CD14-positive monocyte (primary cell): ENCODE data around the gene ASCC3. TPM values are rescaled to one million over a fixed set of nuclear protein-coding genes. Genes with fewer than 3 reads are reported as not detected.

ENCODE experiments used
- DNase-seq, 3 donors: peaks; one replicate each; pipeline ENCODE4 v3.0.0-alpha.2; 2011 to 2022
- H2AFZ ChIP-seq: 2 replicates; pipeline ENCODE4 v1.6.0; 2012; ENCODE audit warnings: mild to moderate bottlenecking, low read depth, low read length, inconsistent platforms; ENCODE audit not compliant: insufficient read depth, poor library complexity, severe bottlenecking
- H3K27ac ChIP-seq, 2 donors: 1 replicate in 1 of 2; 2 replicates in 1 of 2; pipeline ENCODE4 v1.5.1; 2012 to 2013; ENCODE audit warnings: low read length in 2 of 2, control low read depth in 1 of 2, inconsistent platforms in 1 of 2, low read depth in 1 of 2, mild to moderate bottlenecking in 1 of 2
- H3K27me3 ChIP-seq, 2 donors: one replicate each; pipeline versions ENCODE4 v1.6.0 to v1.6.1; 2011 to 2013; ENCODE audit warnings: low read length in 2 of 2; ENCODE audit not compliant: control insufficient read depth in 2 of 2, insufficient read depth in 2 of 2
- H3K36me3 ChIP-seq, 2 donors: replicated peaks in 1 of 2; 1 replicate in 1 of 2; 2 replicates in 1 of 2; pipeline versions ENCODE4 v1.5.1 to v1.6.1; 2012 to 2013; ENCODE audit warnings: low read length in 2 of 2, control low read depth in 1 of 2, inconsistent platforms in 1 of 2, mild to moderate bottlenecking in 1 of 2; ENCODE audit not compliant: insufficient read depth in 2 of 2, control insufficient read depth in 1 of 2
- H3K4me1 ChIP-seq, 2 donors: 1 replicate in 1 of 2; 2 replicates in 1 of 2; pipeline versions ENCODE4 v1.5.1 to v1.6.1; 2012 to 2013; ENCODE audit warnings: low read length in 2 of 2, control low read depth in 1 of 2, inconsistent platforms in 1 of 2, mild to moderate bottlenecking in 1 of 2, moderate library complexity in 1 of 2; ENCODE audit not compliant: insufficient read depth in 2 of 2, control insufficient read depth in 1 of 2
- H3K4me2 ChIP-seq: replicated peaks from 2 replicates; pipeline ENCODE3; 2012; ENCODE audit warnings: low read length, moderate library complexity, mild to moderate bottlenecking; ENCODE audit not compliant: poor library complexity, severe bottlenecking; ENCODE audit errors: extremely low read depth
- H3K4me3 ChIP-seq, 3 experiments: fragments of 200-600 bp in 1 of 3; sonication (generic) in 1 of 3; replicated peaks in 1 of 3; 1 replicate in 2 of 3; 2 replicates in 1 of 3; pipeline ENCODE4 v1.5.1; 2011 to 2013; ENCODE audit warnings: low read length in 3 of 3, mild to moderate bottlenecking in 3 of 3, control low read depth in 2 of 3, low read depth in 2 of 3, inconsistent platforms in 1 of 3, moderate library complexity in 1 of 3
- H3K79me2 ChIP-seq: 2 replicates; pipeline ENCODE4 v1.6.0; 2012; ENCODE audit warnings: mild to moderate bottlenecking, control low read depth, inconsistent platforms, low read length, moderate library complexity; ENCODE audit not compliant: insufficient read depth
- H3K9ac ChIP-seq: 2 replicates; pipeline ENCODE4 v1.6.0; 2017; ENCODE audit warnings: low read length, mild to moderate bottlenecking; ENCODE audit not compliant: insufficient read depth, poor library complexity, severe bottlenecking
- H3K9me3 ChIP-seq, 2 donors: replicated peaks in 1 of 2; 1 replicate in 1 of 2; 2 replicates in 1 of 2; pipeline versions ENCODE4 v1.5.1 to v1.6.1; 2012 to 2013; ENCODE audit warnings: low read length in 2 of 2, control low read depth in 1 of 2; ENCODE audit not compliant: control insufficient read depth in 1 of 2, insufficient read depth in 1 of 2
- H4K20me1 ChIP-seq: 2 replicates; pipeline ENCODE4 v1.6.0; 2012; ENCODE audit warnings: mild to moderate bottlenecking, low read length, control low read depth, moderate library complexity; ENCODE audit not compliant: insufficient read depth
- H3K27ac Mint-ChIP-seq, 7 donors: one replicate each; pipeline ENCODE4 v1.8.0; 2020; ENCODE audit warnings: mild to moderate bottlenecking in 7 of 7, mixed read lengths in 7 of 7, moderate library complexity in 6 of 7, inconsistent platforms in 2 of 7
- H3K27me3 Mint-ChIP-seq, 3 donors: one replicate each; pipeline ENCODE4 v1.8.0; 2021 to 2022; ENCODE audit warnings: low read depth in 3 of 3, mild to moderate bottlenecking in 3 of 3, mixed read lengths in 3 of 3, moderate library complexity in 3 of 3, inconsistent platforms in 1 of 3
- H3K36me3 Mint-ChIP-seq, 2 donors: one replicate each; pipeline ENCODE4 v1.8.0; 2020; ENCODE audit warnings: mixed read lengths in 2 of 2, inconsistent platforms in 1 of 2, mild to moderate bottlenecking in 1 of 2
- H3K4me1 Mint-ChIP-seq: one replicate; pipeline ENCODE4 v1.8.0; 2020; ENCODE audit warnings: mild to moderate bottlenecking, mixed read lengths
- H3K4me3 Mint-ChIP-seq, 2 donors: one replicate each; pipeline ENCODE4 v1.8.0; 2020; ENCODE audit warnings: mild to moderate bottlenecking in 2 of 2, mixed read lengths in 2 of 2, moderate library complexity in 1 of 2
- H3K9me3 Mint-ChIP-seq, 7 donors: one replicate each; pipeline ENCODE4 v1.8.0; 2020 to 2022; ENCODE audit warnings: mixed read lengths in 7 of 7, mild to moderate bottlenecking in 6 of 7, moderate library complexity in 6 of 7, inconsistent platforms in 2 of 7
- CTCF ChIP-seq: fragments of 200-600 bp; IDR thresholded peaks from one replicate; pipeline ENCODE4 v1.8.0; 2022; ENCODE audit warnings: antibody characterized with exemption, mild to moderate bottlenecking
- WGBS: methylation state at CpG from one replicate; pipeline ENCODE4 v1.1.5; 2013; ENCODE audit warnings: missing lambda C conversion rate; ENCODE audit not compliant: insufficient coverage; 5-methylcytosine and 5-hydroxymethylcytosine counted together
- intact Hi-C, 2 donors: fragments of 100-400 bp; cut with micrococcal nuclease; formaldehyde crosslinking; loops; one replicate each; pipeline versions ENCODE4 v1.15.0 to v1.15.1; 2023
- polyA plus RNA-seq, 3 donors: library from polyadenylated mRNA; depleted of rRNA in 1 of 3; unstranded in 2 of 3; stranded (reverse) in 1 of 3; fragments of 300-500 nt in 2 of 3; fragments of >200 nt in 1 of 3; fragmentation: Illumina TruSeq in 2 of 3; gene quantifications; 1 replicate in 2 of 3; 2 replicates in 1 of 3; pipeline ENCODE4 v1.2.3, GENCODE V29; 2012 to 2021

Gene ASCC3
- polyA plus RNA-seq, 3 donors: 6.4 to 12.9 (median 10.6) TPM

DNA sequence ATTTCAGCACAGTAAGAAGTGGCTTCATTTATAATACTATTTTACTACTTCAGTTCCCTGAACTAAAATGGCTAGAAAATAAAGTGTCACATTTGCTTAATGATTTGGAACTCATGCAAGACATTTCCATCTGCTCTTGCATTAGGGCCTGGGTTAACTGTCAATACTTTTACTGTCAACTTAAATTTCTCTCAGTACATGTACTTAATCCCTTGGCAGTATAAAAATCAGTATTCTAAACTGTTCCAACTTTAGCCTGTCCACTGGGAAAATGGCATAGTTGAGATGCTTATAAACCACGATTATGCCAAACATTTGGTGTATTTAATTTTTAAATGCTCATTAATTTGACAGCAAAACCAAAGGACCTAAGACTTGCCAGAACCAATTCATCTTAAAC is 154.5 kb downstream of the ASCC3 start:
- Histone ChIP-seq H3K27me3 (no peaks in the 10 kb centered on the region), H3K36me3 (peaks cover 0 to 22% of the 10 kb centered on the region in 2 donors), H3K27ac (no peak overlapping the region), H3K4me2 (no peak overlapping the region), H2AFZ (no peak overlapping the region), H4K20me1 (no peaks in the 10 kb centered on the region), H3K9me3 (no peaks in the 10 kb centered on the region), H3K79me2 (no peaks in the 10 kb centered on the region), H3K4me3 (no peak overlapping the region), H3K9ac (no peak overlapping the region), H3K4me1 (no peaks in the 10 kb centered on the region)
- TF ChIP-seq CTCF: no peak
- DNase-seq: no peak
- H3K9me3 Mint-ChIP-seq: no peaks in the 10 kb centered on the region
- H3K4me1 Mint-ChIP-seq: no peaks in the 10 kb centered on the region
- WGBS: no CpG with 5 or more reads among the region's 1 CpG
- H3K27me3 Mint-ChIP-seq: no peaks in the 10 kb centered on the region
- peaks cover 7 to 17% of the 10 kb centered on the region in 2 donors for H3K36me3 Mint-ChIP-seq
- intact Hi-C loops: no loop called here
- H3K27ac Mint-ChIP-seq: no peak overlapping the region
- H3K4me3 Mint-ChIP-seq: no peak overlapping the region

DNA sequence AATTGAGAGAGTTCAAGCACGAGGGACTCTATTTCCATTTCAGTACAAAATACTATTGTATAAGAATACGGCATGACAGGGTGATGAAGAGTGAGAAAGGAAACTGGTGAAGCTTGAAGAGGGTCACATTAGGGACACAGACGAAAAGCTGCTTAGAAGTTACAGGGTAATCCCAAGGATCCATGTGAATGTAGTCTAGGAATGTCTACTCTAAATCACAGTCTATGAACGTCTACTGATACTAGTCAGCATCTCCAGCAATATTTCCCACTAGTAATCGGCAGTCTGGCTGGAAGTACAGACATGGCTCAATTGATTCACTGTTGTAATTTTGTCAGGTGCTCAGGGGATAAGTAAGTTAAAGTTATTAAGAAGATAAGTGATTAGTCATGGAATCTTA is 156.4 kb downstream of the ASCC3 start:
- 100% methylated on average over 1 of the region's 5 CpGs for WGBS

More for the DNA sequence above, 156.4 kb downstream of the ASCC3 start:
- no peak overlapping the region for H3K9ac ChIP-seq
- peaks cover 5% of the 10 kb centered on the region for H3K4me1 Mint-ChIP-seq
- no peaks in the 10 kb centered on the region for H3K9me3 Mint-ChIP-seq
- H3K27me3 Mint-ChIP-seq: no peaks in the 10 kb centered on the region
- no peak overlapping the region for H3K4me3 Mint-ChIP-seq
- no peaks in the 10 kb centered on the region for H3K27me3 ChIP-seq
- no peaks in the 10 kb centered on the region for H3K4me1 ChIP-seq
- no peak for DNase-seq
- H3K36me3 ChIP-seq: peaks cover 0 to 17% of the 10 kb centered on the region in 2 donors
- H3K9me3 ChIP-seq: no peaks in the 10 kb centered on the region
- no peak overlapping the region for H3K4me2 ChIP-seq
- TF ChIP-seq CTCF: no peak
- H3K36me3 Mint-ChIP-seq: peaks cover 7 to 17% of the 10 kb centered on the region in 2 donors
- H3K27ac Mint-ChIP-seq: no peak overlapping the region
- no peaks in the 10 kb centered on the region for H3K79me2 ChIP-seq
- no peaks in the 10 kb centered on the region for H4K20me1 ChIP-seq
- no peak overlapping the region for H2AFZ ChIP-seq
- intact Hi-C loops: no loop called here
- H3K4me3 ChIP-seq: no peak overlapping the region
- H3K27ac ChIP-seq: no peak overlapping the region
